Endothelial cell of umbilical vein (primary cell): ENCODE data around the gene RBBP4.

Experiments
- CTCF ChIP-seq, 2 donors: IDR thresholded peaks; 1 replicate in 1 of 2; 2 replicates in 1 of 2; pipeline ENCODE4 v1.5.1; 2011; ENCODE audit warnings: low read length in 2 of 2, mild to moderate bottlenecking in 2 of 2, moderate library complexity in 2 of 2, control low read depth in 1 of 2, inconsistent platforms in 1 of 2, low read depth in 1 of 2; ENCODE audit not compliant: insufficient read depth in 1 of 2; ENCODE audit errors: extremely low read depth in 1 of 2
- EZH2 ChIP-seq: IDR thresholded peaks from 2 replicates; pipeline ENCODE4 v1.6.1; 2012; ENCODE audit warnings: borderline replicate concordance, low read depth, mild to moderate bottlenecking, moderate library complexity, low read length, inconsistent platforms; ENCODE audit not compliant: severe bottlenecking
- MAX ChIP-seq: IDR thresholded peaks from 2 replicates; pipeline ENCODE4 v1.6.1; 2011; ENCODE audit not compliant: insufficient read depth, insufficient read length
- POLR2A ChIP-seq: IDR thresholded peaks from 2 replicates; pipeline ENCODE4 v1.6.1; 2012; ENCODE audit warnings: low read depth, mild to moderate bottlenecking, control low read depth, low read length
- POLR2AphosphoS5 ChIP-seq: IDR thresholded peaks from 2 replicates; pipeline ENCODE4 v1.6.1; 2012; ENCODE audit warnings: low read depth, mild to moderate bottlenecking, control low read depth, low read length, moderate library complexity; ENCODE audit not compliant: insufficient read depth

DNA sequence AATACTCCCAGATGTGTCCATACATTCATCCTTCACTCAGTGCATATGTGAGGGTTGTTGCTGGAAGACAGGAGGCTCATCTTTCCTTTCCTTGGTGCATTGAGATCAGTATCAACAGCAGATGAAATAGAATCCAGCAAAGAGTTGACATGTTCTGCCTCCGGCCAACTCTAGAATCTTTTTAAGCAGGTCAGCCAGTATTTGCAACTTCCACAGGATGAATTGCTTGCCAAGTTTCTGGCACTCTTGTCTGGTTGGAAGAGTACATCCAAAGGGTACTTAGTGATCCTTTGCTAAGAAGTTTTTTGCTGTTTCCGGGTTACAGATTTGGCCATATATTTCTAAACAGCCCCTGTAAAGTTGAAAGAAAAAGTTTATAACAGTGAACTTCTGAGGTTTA, 30.5 kb downstream of the RBBP4 start:
- TF ChIP-seq CTCF (IDR thresholded peaks at IDR 0.05; ENCODE audit: extremely low read depth in 1 of 2, insufficient read depth in 1 of 2, low read depth in 1 of 2, low read length in 2 of 2) (no peak), EZH2 (no peak), POLR2AphosphoS5 (no peak), POLR2A (no peak), MAX (no peak)
